Embryonic facial prominence (tissue), 1 donor: ENCODE results near the gene CNTNAP5.
"Not testable (repeated sequence)": the region's sequence is repeated elsewhere in the genome, so short reads cannot be mapped to it uniquely, and the experiment has no call there.

ENCODE experiments used
- DNase-seq: peaks from one replicate; pipeline ENCODE4 v3.0.0-alpha.2; 2016; ENCODE audit errors: extremely low spot score

CNTNAP5 gene

DNA sequence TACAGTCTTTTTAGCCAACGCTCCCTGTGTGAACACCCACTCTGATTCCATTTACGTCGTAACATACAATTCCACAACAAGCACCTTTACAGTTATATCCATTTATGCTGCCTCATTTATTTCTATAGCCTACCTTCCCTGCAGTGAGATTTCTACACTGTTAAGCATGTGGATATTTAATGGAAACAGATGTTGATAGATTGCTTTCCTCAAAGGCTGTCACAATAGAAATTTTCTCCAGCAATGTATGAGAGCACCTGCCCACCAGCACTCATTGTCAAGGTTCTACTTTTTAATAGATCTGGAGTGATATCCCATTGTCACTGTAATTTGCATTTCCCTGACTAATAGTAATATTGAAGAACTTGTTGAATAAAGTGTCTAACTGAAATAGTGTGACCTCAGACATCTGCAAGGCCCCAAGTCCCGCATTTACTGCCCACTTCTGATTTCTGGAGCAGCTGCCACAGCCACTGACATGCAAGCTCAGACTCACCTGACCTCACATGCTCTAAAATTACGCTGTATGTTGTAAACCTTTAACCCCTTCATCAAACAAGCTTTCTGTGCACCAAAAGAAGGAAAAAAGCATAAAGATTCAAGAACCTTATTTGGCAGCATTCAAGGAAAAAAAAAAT lies 295.1 kb downstream of the CNTNAP5 start:
- DNase-seq: no peak

DNA sequence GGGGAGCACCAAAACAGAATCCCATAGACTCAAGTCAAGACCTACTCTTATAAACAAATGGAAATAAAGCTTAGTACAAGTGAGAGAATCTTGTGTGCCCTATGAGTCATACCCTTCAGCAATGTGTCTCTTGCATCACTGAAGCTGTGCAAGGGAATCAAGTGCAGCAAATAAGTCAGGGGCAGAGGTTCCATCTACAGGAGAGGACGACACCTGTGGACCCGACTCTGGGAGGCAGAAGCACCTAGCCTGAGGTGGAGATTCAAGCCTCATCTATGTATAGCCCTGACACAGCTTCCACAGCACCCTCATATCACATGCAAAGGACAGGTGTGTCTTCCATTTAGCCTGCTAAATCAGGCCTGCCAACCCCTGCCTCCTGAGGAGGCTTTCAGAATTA lies 298.2 kb downstream of the CNTNAP5 start:
- DNase-seq: no peak

DNA sequence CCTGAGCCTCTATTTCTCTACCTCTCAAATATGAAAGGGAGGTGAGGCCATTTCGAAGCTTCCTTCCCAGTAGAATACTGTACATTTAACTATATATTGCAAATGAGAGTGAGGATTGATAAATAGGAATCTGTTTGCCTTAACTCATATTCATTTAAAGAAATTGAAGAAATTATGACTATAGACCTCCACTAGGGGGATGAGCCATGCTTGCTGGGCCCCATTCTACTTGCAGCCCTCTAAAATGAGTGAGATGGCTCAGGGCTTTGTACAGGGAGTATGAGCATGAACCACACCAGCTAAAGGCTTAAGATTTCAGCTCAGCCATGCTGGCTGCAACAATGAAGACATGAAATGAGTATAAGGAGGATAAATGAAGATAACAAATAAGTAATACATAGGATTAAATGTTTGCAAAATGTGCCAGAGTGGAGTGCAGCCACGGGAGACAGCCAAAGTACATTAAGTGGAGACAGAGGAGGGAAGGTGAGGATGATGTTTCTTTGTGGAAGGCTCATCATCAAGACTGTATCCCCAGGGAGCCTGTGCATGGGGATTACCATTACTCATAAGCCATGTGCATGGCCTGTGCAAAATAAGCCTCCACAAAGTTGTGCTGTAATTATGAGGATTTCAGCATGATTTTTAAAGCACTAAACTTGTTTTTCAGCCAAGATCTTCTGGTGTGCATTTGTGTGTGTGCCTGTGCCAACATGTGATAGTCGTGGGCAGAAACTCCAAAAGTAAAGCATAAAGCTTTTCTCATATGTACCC lies 300.8 kb downstream of the CNTNAP5 start:
- DNase-seq: no peak

DNA sequence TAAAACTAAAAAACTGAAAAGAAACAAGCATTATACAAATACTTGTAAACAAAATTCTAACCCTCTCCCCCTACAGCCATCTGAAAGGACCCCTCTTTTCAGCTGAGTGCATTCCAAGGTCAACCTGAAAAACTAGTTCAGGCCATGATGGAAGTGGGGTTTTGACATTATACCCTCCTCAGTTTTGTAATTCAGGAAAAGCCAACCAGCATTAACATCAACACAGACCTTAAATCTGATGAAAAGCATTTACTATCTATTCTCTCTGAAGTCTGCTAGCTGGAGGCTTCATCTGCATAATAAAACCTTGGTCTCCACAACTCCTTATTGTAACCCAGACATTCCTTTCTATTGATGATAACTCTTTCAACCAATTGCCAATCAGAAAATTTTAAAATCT lies 302.2 kb downstream of the CNTNAP5 start:
- DNase-seq: no peak

DNA sequence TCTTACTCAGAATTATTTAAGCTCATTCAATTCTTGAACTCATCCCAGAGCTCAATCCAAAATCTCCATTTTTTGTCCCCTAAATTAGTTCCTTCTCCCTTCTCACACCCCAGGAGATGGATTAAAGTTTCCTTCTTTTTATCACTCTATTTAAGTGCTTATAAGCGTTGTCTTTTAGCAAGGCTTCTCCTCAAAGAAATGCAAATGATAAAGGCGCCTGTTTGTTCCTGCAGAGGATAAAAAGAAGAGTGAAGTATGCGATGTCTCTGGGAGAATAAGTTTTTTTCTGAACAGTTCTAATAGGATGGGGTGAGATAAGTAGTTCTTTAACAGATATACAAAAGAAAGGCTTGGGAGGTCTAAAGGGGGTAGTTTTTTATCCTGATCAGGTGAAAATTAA lies 303.3 kb downstream of the CNTNAP5 start:
- DNase-seq: no peak

DNA sequence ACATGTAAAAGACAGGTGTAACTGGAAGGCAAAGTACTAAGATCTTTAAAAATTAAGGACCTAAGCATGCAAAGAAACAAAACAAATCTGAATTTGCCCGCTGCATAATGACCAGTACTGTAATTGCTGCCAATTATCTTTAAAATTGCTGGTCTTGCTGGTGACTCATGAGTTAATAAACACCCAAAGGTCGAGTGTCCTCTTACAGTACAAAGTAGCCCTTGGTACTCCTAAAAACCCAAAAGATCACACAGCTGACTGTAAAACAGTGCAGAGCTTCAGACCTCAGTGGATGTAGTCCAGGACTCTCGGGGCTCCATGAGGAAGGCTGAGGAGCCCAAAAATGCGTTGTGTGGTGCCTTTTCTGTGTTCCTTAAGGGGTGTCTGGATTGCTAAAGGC lies 308.7 kb downstream of the CNTNAP5 start:
- no peak for DNase-seq

DNA sequence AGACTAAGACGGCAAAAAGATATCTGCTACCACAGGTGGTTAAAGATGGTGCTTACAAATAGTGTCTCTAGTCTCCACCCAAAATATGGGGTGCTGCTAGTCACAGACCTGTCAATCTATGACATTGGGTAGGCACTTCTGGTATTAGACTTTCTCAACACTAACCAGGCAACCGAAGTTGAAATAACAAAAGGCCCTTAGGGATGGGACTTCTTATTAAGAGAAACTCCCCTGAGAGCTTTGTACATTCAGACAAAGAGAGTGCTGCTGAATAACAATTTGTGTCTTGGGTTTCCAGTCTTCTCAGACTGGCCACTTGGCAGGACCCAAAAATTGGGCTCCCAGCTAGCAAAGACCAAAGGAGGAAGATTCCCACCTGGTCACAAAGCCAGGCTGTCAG lies 310.0 kb downstream of the CNTNAP5 start:
- DNase-seq: no peak

DNA sequence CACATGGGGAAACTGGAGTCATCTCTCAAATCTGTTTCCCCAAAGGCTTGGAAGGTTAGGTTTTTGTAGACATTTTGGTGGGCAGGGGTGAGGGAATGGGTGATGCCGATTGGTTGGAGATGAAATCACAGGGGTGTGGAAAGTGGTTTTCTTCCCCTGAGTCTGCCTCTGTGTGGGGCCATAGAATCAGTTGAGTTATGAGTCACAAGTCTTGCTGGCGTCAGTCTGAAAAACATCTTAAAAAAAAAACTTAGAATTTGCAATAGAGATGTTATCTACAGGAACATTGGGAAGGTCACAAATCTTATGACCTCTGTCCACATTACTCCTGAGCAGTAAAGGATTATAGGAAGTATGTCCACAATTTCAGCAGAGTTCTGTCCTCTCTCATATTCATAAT lies 314.6 kb downstream of the CNTNAP5 start:
- DNase-seq: no peak

DNA sequence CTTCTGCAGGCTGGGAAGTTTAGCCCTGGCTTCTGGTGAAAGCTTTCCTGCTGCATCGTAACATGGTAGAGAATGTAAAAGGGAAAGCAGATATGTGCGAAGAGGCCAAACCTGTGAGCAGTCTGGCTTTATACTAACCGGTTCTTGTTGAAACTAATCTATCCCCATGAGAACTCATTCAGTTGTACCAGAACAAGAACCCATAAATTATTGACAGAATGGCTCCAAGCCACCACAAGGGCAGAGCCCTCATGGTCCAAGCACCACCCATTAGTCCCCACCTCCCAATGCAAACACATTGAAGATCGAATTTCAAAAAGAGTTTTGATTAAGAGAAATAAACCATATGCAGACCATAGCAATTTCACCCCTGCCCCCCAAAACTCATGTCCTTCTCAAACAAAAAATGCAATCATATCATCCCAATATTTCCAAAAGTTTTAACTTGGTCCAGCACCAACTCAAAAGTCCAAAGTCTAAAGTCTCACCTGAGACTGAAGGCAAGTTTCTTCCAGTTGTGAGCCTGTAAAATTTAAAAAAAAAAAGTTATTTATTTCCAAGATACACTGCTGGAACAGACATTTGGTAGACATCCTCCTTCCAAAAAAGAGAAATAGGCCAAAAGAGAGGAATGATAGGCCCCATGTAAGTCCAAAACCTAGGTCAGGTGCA lies 318.9 kb downstream of the CNTNAP5 start:
- no peak for DNase-seq

DNA sequence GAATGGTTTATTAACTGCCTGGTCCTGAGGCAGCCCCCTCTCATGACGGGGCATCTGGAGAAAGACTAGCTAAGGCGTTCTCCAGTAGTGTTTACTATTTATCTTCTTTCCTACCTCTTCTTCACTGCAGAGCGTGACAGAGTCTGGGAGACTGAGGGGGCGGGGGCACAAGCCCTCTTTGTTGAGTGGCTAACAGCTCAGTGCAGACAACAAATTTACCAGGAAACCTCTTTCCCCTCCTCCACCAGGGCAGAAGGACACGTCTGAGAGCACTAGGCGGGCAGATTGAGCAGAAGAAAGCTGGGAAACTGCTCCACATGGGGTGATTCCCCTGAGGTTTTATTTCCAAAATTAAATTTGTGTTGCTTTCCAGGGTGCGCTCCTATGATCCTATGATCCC lies 322.1 kb downstream of the CNTNAP5 start:
- DNase-seq: no peak

DNA sequence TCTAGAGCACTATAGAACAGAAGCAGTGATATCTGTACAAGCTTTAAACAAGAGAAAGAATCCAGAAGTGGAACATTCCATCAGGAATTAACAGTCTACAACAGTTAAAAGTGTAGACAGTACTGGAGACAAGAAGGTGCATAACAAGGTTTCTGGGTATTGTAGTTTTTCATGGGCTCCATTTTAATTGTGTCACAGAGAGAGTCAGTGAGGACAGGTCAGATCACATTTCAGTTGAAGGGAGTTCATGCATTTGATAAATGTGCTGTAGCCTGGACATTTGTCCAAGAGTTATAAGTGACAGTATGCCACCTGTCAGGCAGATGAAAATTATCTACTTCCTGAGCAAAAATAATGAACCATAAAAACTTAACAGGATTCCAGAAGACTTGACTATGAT lies 328.6 kb downstream of the CNTNAP5 start:
- no peak for DNase-seq

DNA sequence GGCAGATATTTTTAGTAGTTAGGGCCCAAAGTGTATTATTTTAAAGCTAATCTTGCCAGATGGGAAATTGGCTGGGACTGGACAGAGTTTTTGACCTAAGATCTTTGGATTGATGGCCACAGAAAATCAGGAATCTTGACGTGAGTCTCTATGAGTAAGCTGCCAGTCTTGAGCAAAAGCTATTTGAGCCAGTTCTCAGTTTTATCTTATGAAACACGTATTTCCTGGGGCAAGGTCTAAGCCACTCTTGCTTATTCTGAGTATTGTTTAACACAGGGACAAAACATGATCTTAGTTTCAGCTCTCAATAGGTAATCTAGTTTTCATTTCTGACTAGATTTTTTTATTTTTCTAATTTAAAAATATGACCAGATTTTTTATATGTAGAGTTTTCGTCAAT lies 329.4 kb downstream of the CNTNAP5 start:
- no peak for DNase-seq

DNA sequence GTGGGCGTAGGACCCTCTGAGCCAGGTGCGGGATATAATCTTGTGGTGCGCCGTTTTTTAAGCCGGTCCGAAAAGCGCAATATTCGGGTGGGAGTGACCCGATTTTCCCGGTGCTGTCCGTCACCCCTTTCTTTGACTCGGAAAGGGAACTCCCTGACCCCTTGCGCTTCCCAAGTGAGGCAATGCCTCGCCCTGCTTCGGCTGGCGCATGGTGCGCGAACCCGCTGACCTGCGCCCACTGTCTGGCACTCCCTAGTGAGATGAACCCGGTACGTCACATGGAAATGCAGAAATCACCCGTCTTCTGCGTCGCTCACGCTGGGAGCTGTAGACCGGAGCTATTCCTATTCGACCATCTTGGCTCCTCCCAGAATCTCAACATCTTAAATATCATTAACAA lies 336.9 kb downstream of the CNTNAP5 start:
- DNase-seq: not testable (repeated sequence)

DNA sequence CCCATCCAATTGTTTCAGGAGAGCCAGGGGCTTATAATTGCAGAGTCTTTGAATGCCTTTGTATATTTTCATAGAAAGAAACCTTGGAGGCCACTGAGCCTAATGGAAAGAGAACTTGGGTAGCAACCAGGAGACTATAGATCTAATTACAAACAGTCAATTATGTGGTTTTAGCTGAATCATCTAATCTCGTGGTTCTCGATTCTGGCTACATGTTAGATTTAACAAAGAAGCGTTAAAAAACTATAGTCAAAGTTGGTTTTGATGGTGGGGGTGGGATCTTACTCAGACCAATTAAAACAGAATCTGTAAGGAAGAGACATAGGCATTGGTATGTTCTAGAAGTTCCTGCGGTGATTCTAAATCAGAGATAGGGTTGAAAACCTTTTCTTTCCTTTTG lies 344.1 kb downstream of the CNTNAP5 start:
- DNase-seq: no peak

DNA sequence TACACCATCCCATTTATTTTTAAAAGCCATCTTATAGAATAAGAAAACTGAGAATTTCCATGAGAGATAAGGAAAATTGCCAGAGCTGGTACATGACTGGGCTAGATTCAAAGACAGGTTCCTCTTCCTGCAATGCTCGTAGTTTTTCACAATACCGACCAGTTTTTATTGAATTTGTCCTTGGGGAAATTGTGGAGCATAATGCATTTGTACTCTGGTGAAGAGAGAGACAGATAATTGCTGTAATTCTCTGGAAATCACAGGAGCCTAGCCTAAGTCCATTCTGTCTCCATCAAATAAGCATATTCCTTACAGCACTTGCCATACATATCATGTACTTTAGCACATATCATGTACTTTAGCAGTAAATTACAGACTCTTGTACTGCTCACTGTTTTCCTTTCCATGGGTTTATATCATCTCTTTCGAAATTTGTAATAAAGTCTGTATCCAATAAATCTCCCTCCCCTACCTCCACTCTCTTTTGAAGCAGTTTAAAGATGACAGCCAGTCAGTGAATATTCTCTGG lies 355.2 kb downstream of the CNTNAP5 start:
- no peak for DNase-seq

DNA sequence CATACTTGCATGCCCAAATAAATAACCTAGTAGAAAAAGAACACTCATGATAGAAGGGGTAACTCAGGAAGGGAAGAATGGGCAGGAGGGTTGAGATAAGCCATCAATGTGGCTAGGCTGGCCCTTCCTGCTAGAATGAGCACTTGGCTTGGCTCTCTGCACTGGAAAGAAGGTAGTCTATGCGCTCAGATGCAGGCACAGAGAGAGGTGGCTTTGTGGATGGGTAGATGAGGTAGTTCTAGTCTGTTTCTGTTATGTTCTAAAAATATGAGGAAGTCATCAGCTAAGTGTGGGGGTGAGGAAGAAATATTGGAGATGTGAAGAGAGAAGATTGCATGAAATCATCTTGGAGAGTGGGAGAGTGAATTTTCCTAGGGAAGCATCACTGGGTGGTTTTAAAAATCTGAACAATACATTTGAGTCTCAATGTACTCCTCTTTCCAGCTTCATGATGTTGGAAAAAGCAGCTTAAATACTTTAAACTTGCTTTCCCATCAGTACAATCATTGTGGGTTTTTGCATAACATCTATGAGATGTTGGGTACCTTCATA lies 357.1 kb downstream of the CNTNAP5 start:
- no peak for DNase-seq

DNA sequence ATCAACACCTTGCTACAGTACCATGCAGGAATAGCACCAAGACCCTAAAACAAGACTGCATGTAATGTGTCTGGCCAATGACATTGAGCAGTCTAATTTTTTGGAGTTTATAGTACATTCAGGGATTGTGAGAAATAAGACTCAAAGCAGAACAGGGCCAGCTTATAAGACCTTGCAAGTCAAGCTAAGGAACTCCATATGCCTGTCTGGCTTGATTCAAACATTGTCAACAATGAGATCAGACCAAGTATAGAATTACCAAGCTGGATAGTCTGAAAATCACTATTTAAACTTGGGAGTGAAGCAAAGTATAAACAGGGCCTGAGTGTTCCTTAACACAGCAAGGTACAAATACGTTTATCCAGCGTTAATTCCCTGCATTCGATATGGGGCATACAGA lies 370.9 kb downstream of the CNTNAP5 start:
- no peak for DNase-seq

DNA sequence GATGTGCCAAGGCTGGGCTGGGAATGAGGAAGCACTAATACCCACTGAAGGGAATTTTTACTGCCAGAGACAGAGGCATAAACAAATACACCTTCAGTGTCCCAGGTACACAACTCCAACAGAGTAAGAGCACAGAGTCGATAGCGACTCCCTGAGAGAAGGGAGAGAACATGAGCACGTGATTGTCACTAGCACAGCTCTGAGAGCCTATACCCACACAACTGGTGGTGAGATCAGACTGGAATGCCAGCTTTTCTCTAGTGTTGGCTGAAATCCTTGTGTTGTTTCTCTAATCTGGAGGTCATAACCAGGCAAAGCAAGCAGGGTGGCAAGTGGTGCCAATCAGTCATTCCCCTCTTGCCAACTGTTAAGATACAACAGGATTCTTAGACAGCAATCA lies 377.2 kb downstream of the CNTNAP5 start:
- no peak for DNase-seq

DNA sequence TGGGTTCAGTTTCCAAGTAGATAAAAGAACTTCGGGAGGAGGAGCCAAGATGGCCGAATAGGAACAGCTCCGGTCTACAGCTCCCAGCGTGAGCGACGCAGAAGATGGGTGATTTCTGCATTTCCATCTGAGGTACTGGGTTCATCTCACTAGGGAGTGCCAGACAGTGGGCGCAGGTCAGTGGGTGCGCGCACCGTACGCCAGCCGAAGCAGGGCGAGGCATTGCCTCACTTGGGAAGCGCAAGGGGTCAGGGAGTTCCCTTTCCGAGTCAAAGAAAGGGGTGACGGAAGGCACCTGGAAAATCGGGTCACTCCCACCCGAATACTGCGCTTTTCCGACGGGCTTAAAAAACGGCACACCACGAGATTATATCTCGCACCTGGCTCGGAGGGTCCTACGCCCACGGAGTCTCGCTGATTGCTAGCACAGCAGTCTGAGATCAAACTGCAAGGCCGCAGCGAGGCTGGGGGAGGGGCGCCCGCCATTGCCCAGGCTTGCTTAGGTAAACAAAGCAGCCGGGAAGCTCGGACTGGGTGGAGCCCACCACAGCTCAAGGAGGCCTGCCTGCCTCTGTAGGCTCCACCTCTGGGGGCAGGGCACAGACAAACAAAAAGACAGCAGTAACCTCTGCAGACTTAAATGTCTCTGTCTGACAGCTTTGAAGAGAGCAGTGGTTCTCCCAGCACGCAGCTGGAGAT lies 382.9 kb downstream of the CNTNAP5 start:
- not testable (repeated sequence) for DNase-seq

DNA sequence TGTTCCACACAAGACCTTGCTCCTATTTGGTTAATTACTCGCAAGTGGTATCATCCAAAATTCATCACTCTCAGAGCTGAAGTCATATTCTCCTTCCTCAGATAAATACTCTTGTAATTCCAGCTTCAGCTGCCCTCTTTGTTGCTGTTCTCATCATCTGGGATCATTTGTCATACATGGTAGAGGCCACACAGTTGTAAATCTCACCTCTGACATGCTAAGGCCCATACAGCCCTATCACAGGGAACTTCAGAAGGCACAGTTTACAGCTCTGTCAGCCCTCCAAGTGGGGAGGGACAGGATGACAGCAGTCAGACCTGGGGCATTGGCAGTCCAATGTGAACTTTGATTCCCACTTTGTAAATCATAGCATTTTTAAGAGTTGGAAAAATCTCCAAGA lies 399.0 kb downstream of the CNTNAP5 start:
- DNase-seq: no peak

DNA sequence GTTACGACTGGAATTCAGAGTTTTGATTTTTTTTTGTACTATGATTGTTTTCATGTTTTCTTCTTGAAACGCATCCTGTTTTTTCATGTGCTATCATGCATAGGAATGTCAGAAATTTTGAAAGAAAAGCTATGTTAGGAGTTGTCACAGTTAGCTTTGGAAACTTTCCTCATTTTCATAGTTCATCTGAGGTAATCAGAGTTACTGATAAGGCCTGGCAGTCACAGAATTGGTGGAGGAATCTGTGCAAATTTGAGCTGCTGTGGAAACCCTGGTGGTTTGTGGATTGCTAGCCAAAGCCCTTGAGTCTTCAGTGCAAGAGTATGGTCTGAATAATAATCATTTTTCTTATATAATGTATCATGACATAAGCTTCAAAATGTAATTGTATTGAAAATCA lies 401.0 kb downstream of the CNTNAP5 start:
- no peak for DNase-seq

DNA sequence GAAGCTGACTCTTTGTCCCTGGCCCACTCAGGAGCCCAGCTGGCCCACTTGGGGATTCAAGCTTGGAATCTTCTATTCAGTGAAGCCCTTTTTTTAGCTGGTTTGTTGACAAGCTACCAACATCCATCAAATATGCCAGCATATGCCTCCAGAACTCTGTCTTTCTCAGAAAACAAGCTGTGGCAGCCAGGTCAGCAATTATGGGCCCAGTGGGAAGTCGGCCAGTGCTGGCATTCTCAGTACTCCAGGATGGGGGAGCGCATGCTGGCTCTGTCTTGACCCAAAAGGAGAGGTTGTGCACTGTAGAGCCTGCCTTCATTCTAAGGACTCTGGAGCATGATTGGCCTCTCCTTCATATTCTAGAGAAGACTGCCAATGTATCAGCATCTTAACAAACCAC lies 401.5 kb downstream of the CNTNAP5 start:
- no peak for DNase-seq
